Head of caudate nucleus (tissue), 42 donors: ENCODE data around the gene GRIK3.
A peak's percentile ranks its signal among the peaks of the same experiment; 100 is the strongest.
"Not testable (repeated sequence)": the region's sequence is repeated elsewhere in the genome, so short reads cannot be mapped to it uniquely, and the experiment has no call there.

Experiments used
- DNase-seq, 42 donors: peaks; one replicate each; pipeline versions ENCODE4 v3.0.0 to v3.0.0-alpha.2; 2020 to 2021; ENCODE audit warnings: mixed read lengths in 7 of 42
- intact Hi-C: fragments of 100-400 bp; cut with DNase I; formaldehyde crosslinking; loops from one replicate; pipeline ENCODE4 v1.15.0; 2022

GRIK3 gene

DNA sequence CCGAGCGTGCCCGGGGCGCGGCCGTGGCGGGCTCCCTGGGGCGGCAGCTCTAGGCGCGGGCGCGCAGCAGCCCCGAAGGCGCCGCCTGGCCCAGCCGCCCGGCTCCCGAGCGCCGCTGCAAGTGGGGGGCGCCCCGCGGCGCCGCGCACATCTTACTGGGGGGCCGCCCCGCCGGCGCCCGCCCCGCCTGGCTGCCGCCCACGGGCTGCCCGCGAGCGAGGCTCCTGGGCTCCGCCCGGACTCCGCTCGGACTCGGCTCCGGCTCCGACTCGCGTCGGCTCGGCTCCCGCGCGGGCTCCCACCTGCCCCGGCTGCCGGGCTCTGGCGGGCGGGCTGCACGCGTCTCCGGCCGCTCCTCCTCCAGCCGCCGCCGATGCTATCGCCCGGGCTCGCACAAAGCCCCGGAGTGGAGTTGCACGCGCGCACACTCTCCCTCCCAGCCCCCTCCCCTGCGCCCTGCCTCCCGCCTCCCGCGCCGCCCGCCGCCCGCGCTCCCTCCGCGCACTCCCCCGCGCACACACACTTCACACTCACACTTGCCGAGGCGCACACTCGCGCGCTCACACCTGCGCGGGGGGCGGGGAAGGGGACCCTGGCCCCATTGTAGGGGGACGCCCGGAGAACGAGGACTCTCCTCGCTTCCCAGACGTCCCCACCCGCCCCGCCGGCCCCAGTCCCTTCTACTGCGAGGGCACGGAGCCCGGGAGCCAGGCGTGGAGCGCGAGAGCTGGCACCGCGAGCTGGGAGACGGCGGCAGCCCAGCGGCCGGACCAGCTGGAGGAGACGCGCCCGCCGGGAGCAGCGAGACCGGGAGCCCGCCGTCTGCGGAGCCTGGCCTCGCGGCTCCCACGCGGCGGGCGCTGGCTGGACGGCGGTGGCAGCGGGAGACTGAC, at the start of gene GRIK3:
Gene GRIK3 (minus strand): TSS at position 395 of the 893 bp plus-strand sequence. CDS start 407 bp downstream, outside the sequence.
- peak in 37 of 42 donors; percentile 32 to 75 (median 58) for DNase-seq
- intact Hi-C loops, result loop anchor here (5.0 kb wide), 1 partner anchor 332 kb away; no protein-coding TSS in a partner anchor

- no peak for DNase-seq
- intact Hi-C loops, result no loop called here
Measured at GRCh38 chr1:37084013-37084412, 49.7 kb upstream of the GRIK3 start.

DNA sequence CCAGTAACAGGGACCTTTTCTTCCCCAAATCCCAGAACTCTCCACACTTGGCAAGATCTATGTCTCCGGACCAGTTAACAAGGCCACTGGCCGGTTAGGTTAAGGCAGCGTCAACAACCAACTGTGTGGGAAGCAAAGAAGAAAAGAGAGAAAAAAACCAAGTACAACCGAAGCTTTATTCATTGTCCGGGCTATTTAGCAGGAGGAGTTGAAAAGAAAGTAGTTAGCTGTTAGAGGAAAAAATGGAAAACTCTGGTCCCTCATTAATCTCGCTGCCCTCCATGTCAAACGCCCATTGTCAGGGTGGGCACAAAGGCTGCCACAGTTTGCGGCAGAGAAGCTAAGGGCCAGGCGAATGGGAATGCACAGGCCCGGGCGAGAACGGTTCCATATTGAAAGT, 49.3 kb upstream of the GRIK3 start:
- DNase-seq, result peak in 16 of 42 donors; percentile 22 to 67 (median 47)
- intact Hi-C loops, result no loop called here

GRCh38 chr1:37080296-37080986, 46.1 kb upstream of the GRIK3 start:
- DNase-seq, intact Hi-C loops: not testable (repeated sequence)

DNA sequence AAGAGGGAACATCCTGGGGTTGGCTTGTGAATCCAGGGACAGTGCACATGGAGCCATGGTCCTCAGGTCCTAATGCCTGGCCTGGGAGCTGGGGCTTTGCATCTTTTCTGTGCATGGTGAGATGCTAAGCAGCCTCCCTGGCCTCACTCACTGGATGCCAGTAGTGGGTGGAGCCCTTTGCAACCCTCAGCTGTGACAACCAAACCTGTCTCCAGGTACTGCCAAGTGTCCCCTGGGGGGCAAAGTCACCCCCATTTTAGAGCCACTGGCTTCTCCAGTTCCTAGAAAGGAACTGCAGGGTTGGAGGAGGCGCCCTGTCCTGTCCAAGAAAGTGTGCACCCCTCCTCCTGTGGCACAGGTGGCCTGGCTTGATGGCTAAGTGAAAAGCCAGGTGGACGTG, 44.6 kb upstream of the GRIK3 start:
- intact Hi-C loops, result no loop called here
- no peak for DNase-seq

GRCh38 chr1:37076168-37076567, 41.9 kb upstream of the GRIK3 start:
- no peak for DNase-seq
- intact Hi-C loops, result no loop called here

- intact Hi-C loops, result no loop called here
- DNase-seq, result no peak
Measured at GRCh38 chr1:37073854-37074379, 39.6 kb upstream of the GRIK3 start.

- DNase-seq, result no peak
- intact Hi-C loops, result no loop called here
Measured at GRCh38 chr1:37073152-37073853, 39.0 kb upstream of the GRIK3 start.

- peak in 41 of 42 donors; percentile 19 to 79 (median 62) for DNase-seq
- intact Hi-C loops, result no loop called here
Measured at GRCh38 chr1:37071829-37072228, 37.5 kb upstream of the GRIK3 start.

- DNase-seq, result no peak
- intact Hi-C loops, result no loop called here
Measured at GRCh38 chr1:37070126-37070525, 35.8 kb upstream of the GRIK3 start.

GRCh38 chr1:37069406-37069805, 35.1 kb upstream of the GRIK3 start:
- intact Hi-C loops, result no loop called here
- DNase-seq, result no peak

DNA sequence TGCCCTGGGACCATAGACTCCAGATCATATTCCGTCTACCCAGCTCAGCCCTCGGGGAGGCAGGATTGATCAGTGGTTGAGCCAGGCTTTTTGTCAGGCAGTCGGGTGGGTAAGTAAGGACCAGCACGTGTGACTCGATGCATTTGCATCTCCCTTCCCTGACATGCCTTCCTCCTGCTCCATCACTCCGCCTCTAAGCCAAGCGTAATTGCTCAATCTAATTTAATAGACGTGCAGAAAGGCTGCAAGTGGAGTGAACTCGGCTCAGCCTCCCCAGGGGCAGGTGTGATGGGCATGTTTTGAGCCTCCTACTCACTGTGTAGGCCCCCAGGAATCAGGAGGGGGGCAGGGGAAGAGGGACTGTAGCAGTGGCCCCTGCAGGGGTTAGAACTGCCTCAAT, 34.6 kb upstream of the GRIK3 start:
- no peak for DNase-seq
- intact Hi-C loops, result no loop called here

GRCh38 chr1:37068260-37068659, 33.9 kb upstream of the GRIK3 start:
- no peak for DNase-seq
- intact Hi-C loops, result no loop called here

- intact Hi-C loops, result no loop called here
- DNase-seq, result peak in 19 of 42 donors; percentile 23 to 72 (median 51)
Measured at GRCh38 chr1:37064039-37064438, 29.7 kb upstream of the GRIK3 start.

DNA sequence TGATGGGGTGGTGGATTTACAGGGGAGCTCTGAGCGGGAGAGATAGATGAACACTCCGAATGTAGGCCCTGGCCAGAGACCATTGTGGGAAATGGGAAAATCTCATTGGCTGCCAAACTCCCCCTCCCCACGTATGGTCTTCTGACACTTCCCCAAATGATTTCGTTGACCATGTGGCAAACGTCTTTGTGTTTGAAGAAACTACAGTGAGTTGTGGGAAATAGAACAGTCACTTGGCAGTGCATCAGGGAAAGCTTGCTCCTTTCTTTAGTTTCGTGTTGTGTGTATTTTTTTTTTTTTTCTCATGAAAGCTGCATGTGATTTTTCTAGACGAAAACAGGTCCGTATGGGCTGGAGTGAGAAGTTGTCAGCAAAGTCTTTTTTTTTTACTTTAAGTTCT, 25.0 kb upstream of the GRIK3 start:
- intact Hi-C loops, result no loop called here
- DNase-seq, result no peak

GRCh38 chr1:37058424-37058988, 24.2 kb upstream of the GRIK3 start:
- intact Hi-C loops, result no loop called here

DNA sequence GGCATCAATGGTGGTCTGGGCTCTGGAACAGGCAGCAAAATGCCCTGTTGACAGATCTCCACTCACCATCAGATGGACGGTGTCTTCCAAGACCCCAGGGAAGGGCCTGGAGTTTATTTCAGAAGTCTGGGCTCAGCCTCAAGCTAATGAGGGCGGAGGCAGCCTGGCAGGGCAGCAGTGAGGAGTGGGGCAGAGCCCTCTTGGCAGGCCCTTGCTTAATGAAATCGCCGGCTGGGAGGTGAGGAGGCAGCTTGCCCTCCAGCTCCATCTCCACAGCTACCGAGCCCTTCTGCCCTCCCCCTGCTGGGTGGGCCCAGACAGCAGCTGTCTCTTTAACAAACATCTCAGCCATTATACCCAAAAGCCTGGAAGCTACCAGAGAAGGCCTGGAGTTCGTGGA, 22.0 kb upstream of the GRIK3 start:
- intact Hi-C loops, result no loop called here
- peak in 2 of 42 donors; percentile 23 to 24 for DNase-seq

More at GRCh38 chr1:37058424-37058988, 24.2 kb upstream of the GRIK3 start:
- DNase-seq, result no peak

GRCh38 chr1:37055631-37056030, 21.3 kb upstream of the GRIK3 start:
- no peak for DNase-seq
- intact Hi-C loops, result no loop called here

DNA sequence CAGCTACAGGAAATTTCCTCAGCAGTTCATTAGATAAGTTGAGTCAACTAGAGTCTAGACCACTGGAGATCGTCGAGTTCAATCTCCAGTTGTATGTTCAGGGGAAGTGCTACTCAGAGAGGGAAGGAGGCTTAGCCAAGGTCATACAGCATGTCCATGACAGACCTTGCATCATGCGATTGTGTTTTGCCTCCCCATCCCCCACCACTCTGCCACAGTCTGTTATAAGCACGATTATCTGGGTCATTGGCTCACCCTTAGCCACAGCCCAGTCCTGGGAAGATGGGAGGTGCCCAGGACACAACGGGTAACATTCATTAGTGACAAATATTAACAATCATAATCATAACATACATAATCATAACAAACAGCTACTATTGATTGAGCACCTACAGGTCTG, 18.9 kb upstream of the GRIK3 start:
- DNase-seq, result no peak

More for the DNA sequence above, 18.9 kb upstream of the GRIK3 start:
- intact Hi-C loops, result no loop called here
